Smooth muscle cell (in vitro differentiated cells): Measurements from ENCODE around the gene ATG10. TPM values are rescaled to one million over a fixed set of nuclear protein-coding genes. Genes with fewer than 3 reads are reported as not detected.

Experiments used
- DNase-seq: peaks from one replicate; lab custom pipeline; 2025; ENCODE audit not compliant: unreplicated experiment; lab: John Stamatoyannopoulos, UW
- H2AFZ ChIP-seq: fragments of 200-600 bp; sonication (generic); 2 replicates; pipeline ENCODE4 v1.6.0; 2016; ENCODE audit warnings: antibody characterized with exemption, low read depth, mild to moderate bottlenecking
- H3F3A ChIP-seq: fragments of 200-600 bp; sonication (generic); 2 replicates; pipeline ENCODE4 v1.6.0; 2017; ENCODE audit warnings: antibody characterized with exemption, low read depth
- H3K27ac ChIP-seq: fragments of 200-600 bp; sonication (generic); 2 replicates; pipeline ENCODE4 v1.5.1; 2016; ENCODE audit warnings: low read depth, mild to moderate bottlenecking
- H3K27me3 ChIP-seq: fragments of 200-600 bp; sonication (generic); 2 replicates; pipeline ENCODE4 v1.6.1; 2016; ENCODE audit warnings: low read depth, mild to moderate bottlenecking
- H3K36me3 ChIP-seq: fragments of 200-600 bp; sonication (generic); 2 replicates; pipeline ENCODE4 v1.5.1; 2016; ENCODE audit warnings: low read depth
- H3K4me1 ChIP-seq: fragments of 200-600 bp; sonication (generic); 2 replicates; pipeline ENCODE4 v1.5.1; 2016; ENCODE audit warnings: low read depth
- H3K4me2 ChIP-seq: fragments of 200-600 bp; sonication (generic); 2 replicates; pipeline ENCODE4 v1.6.0; 2016; ENCODE audit warnings: mild to moderate bottlenecking
- H3K4me3 ChIP-seq: fragments of 200-600 bp; sonication (generic); 2 replicates; pipeline ENCODE4 v1.5.1; 2016; ENCODE audit warnings: mild to moderate bottlenecking
- H3K79me2 ChIP-seq: fragments of 200-600 bp; sonication (generic); 2 replicates; pipeline ENCODE4 v1.6.0; 2016; ENCODE audit warnings: low read depth, mild to moderate bottlenecking
- H3K9ac ChIP-seq: fragments of 200-600 bp; sonication (generic); 2 replicates; pipeline ENCODE4 v1.6.0; 2016; ENCODE audit warnings: low read depth
- H3K9me3 ChIP-seq: fragments of 200-600 bp; sonication (generic); replicated peaks from 2 replicates; pipeline ENCODE4 v1.5.1; 2016; ENCODE audit warnings: low read depth
- H4K20me1 ChIP-seq: fragments of 200-600 bp; sonication (generic); 2 replicates; pipeline ENCODE4 v1.6.0; 2016; ENCODE audit warnings: low read depth
- WGBS: methylation state at CpG from one replicate; pipeline ENCODE4 v1.1.7; 2016; ENCODE audit warnings: low lambda C conversion rate; 5-methylcytosine and 5-hydroxymethylcytosine counted together
- polyA plus RNA-seq: library from polyadenylated mRNA; unstranded; fragments of >200 nt; fragmentation: Nextera tagmentation; extraction: Ambion mirVana; gene quantifications from 2 replicates; pipeline ENCODE4 v1.2.1, GENCODE V29; 2016
- total RNA-seq: library from RNA; depleted of rRNA; stranded (reverse); fragments of >200 nt; gene quantifications from 2 replicates; pipeline ENCODE4 v1.2.3, GENCODE V29; 2014
- TF ChIP-seq, protein P1 (sequence below): fragments of 200-600 bp; sonication (generic); IDR thresholded peaks from 2 replicates; pipeline ENCODE4 v1.5.1; 2017; ENCODE audit warnings: borderline replicate concordance, mild to moderate bottlenecking, antibody characterized with exemption; ENCODE audit not compliant: insufficient read depth, poor library complexity, severe bottlenecking

ATG10 gene
- total and polyA plus RNA-seq, 2 experiments from 2014 or later: 7.2 to 12.5 TPM

DNA sequence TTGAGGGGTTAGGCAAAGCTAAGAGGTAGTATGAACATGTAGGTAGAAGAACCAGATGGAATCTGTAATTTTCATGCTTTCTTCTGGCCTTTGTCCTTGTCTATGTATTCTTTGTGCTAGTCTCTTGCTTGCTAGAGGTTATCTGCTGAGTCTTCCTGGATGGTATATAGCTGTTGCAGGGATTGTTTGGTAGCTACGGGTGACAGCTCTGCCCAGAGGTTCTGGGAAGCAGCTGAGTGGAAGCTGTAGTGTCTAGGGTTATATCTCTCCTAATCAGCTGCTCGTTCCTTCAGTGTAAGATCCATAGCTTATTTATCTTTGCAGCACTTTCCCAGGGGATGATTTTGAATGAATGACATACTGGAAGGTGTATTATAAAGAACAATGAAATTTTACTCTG, 100.3 kb downstream of the ATG10 start:
- no peaks in the 10 kb centered on the region for H4K20me1 ChIP-seq

DNA sequence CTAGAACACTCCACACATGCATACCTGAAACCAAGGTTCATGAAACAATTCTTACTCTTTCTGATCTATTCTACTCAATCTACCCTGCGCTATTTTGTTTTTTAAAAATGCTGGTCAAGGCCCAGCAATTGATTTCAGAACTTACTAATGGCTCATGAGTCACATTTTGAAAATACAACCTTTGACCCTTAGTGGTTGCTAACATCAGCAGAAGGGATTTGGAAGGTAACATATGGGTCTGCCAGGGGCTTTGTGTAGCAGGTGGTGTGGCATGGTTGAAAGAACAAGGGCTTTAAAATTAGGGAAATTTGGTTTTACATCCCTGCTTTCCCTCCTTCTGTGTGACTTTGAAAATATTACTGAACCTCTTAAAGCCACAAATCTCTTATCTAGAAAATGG, 101.4 kb downstream of the ATG10 start:
- no peaks in the 10 kb centered on the region for H3K27me3 ChIP-seq
- no peak overlapping the region for H3K4me3 ChIP-seq
- no peak overlapping the region for H2AFZ ChIP-seq
- H3K4me2 ChIP-seq: no peak overlapping the region
- 97% methylated on average over 1 of the region's 1 CpG for WGBS
- no peaks in the 10 kb centered on the region for H4K20me1 ChIP-seq
- no peak overlapping the region for H3K9ac ChIP-seq
- no peaks in the 10 kb centered on the region for H3K36me3 ChIP-seq
- DNase-seq: no peak
- H3F3A ChIP-seq: no peaks in the 10 kb centered on the region
- H3K9me3 ChIP-seq: no peaks in the 10 kb centered on the region
- H3K4me1 ChIP-seq: peaks cover 5% of the 10 kb centered on the region
- H3K27ac ChIP-seq: no peak overlapping the region
- TF ChIP-seq, protein P1, sequence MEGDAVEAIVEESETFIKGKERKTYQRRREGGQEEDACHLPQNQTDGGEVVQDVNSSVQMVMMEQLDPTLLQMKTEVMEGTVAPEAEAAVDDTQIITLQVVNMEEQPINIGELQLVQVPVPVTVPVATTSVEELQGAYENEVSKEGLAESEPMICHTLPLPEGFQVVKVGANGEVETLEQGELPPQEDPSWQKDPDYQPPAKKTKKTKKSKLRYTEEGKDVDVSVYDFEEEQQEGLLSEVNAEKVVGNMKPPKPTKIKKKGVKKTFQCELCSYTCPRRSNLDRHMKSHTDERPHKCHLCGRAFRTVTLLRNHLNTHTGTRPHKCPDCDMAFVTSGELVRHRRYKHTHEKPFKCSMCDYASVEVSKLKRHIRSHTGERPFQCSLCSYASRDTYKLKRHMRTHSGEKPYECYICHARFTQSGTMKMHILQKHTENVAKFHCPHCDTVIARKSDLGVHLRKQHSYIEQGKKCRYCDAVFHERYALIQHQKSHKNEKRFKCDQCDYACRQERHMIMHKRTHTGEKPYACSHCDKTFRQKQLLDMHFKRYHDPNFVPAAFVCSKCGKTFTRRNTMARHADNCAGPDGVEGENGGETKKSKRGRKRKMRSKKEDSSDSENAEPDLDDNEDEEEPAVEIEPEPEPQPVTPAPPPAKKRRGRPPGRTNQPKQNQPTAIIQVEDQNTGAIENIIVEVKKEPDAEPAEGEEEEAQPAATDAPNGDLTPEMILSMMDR: no peak
- no peaks in the 10 kb centered on the region for H3K79me2 ChIP-seq

More for the DNA sequence above, 100.3 kb downstream of the ATG10 start:
- TF ChIP-seq, protein P1: no peak
- WGBS: 65% methylated on average over 2 of the region's 2 CpGs
- Histone ChIP-seq H3F3A (no peaks in the 10 kb centered on the region), H3K4me3 (no peak overlapping the region), H3K27ac (no peak overlapping the region), H3K4me1 (peaks cover 5% of the 10 kb centered on the region), H2AFZ (no peak overlapping the region), H3K4me2 (no peak overlapping the region), H3K36me3 (no peaks in the 10 kb centered on the region), H3K9ac (no peak overlapping the region), H3K79me2 (no peaks in the 10 kb centered on the region), H3K9me3 (no peaks in the 10 kb centered on the region), H3K27me3 (no peaks in the 10 kb centered on the region)
- DNase-seq: no peak

DNA sequence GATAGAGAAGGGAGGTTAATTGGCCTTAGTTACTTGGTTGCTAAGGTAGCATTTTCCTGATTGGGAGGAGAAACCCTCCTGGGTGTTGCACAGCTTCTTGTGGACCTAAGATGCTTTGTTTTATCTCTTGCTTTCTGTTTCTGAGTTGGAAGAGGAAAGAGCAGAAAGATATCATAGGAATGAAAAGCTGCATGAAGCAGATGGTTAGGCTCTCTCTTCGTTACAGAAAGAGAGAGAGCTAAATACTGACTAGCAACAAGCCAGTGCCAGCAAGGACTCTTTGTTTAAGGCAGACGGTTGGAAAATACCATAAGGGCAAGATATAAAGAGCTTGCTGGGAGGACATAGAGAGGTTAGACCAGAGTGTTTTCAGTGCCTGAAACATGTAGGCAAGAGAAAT, 103.1 kb downstream of the ATG10 start:
- no peaks in the 10 kb centered on the region for H3F3A ChIP-seq
- H3K27me3 ChIP-seq: no peaks in the 10 kb centered on the region
- H3K27ac ChIP-seq: no peak overlapping the region
- no peaks in the 10 kb centered on the region for H3K9me3 ChIP-seq
- no peak overlapping the region for H3K4me2 ChIP-seq
- H4K20me1 ChIP-seq: no peaks in the 10 kb centered on the region
- peaks cover 5% of the 10 kb centered on the region for H3K4me1 ChIP-seq
- DNase-seq: no peak
- no peak overlapping the region for H3K9ac ChIP-seq
- no peak overlapping the region for H2AFZ ChIP-seq
- H3K79me2 ChIP-seq: no peaks in the 10 kb centered on the region
- TF ChIP-seq, protein P1: no peak
- H3K4me3 ChIP-seq: no peak overlapping the region
- 47% methylated on average over 2 of the region's 2 CpGs for WGBS
- no peaks in the 10 kb centered on the region for H3K36me3 ChIP-seq

DNA sequence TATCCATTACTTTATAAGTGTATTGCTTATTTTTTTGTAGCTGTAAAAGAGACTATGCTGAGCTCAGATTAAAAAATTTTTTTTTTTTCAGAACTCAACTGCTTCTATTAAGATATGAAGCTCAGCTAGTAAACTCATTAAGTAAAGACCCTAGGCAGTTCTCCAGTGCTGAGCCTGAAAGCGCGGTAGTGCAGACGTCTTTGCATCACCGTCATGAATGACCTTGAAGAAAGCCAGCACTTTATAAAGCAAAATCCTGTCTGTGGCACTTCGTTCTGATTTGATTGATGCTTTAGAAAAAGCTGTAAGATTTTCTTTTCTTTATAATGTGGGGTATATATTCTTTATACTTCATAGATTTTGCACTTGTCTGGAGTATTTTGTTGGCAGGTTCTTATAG, 105.7 kb downstream of the ATG10 start:
- Histone ChIP-seq H2AFZ (no peak overlapping the region), H3K4me2 (no peak overlapping the region), H3K9ac (no peak overlapping the region), H3K36me3 (no peaks in the 10 kb centered on the region), H3K4me3 (no peak overlapping the region), H4K20me1 (no peaks in the 10 kb centered on the region), H3K4me1 (peaks cover 5% of the 10 kb centered on the region), H3K79me2 (no peaks in the 10 kb centered on the region), H3K27me3 (no peaks in the 10 kb centered on the region), H3K9me3 (no peaks in the 10 kb centered on the region), H3K27ac (no peak overlapping the region), H3F3A (no peaks in the 10 kb centered on the region)
- DNase-seq: no peak
- TF ChIP-seq, protein P1: no peak
- 96% methylated on average over 5 of the region's 5 CpGs for WGBS
